ENCODE data around the gene TCIRG1.

The TCIRG1 gene

GRCh38 chr11:68018730-68019190 lies 20.1 kb upstream of the TCIRG1 start:
- FAIRE-seq (no peak), DNase-seq (ENCODE audit: insufficient read length, low spot score) (no peak)
- TF ChIP-seq POLR2A (IDR thresholded peaks at IDR 0.05; ENCODE audit: low read depth, low read length) = no peak

GRCh38 chr11:68019486-68019885 lies 19.3 kb upstream of the TCIRG1 start:
- no peak for TF ChIP-seq POLR2A (IDR thresholded peaks at IDR 0.05; ENCODE audit: low read depth, low read length)
- DNase-seq (ENCODE audit: insufficient read length, low spot score) = no peak
- FAIRE-seq = no peak

GRCh38 chr11:68020575-68020974 lies 18.2 kb upstream of the TCIRG1 start:
- DNase-seq (ENCODE audit: insufficient read length, low spot score) (peak; percentile 63), FAIRE-seq (no peak)
- TF ChIP-seq POLR2A (IDR thresholded peaks at IDR 0.05; ENCODE audit: low read depth, low read length) = no peak

GRCh38 chr11:68021167-68021787 lies 17.5 kb upstream of the TCIRG1 start:
- no peak for TF ChIP-seq POLR2A (IDR thresholded peaks at IDR 0.05; ENCODE audit: low read depth, low read length)
- FAIRE-seq (no peak), DNase-seq (ENCODE audit: insufficient read length, low spot score) (no peak)

- TF ChIP-seq POLR2A (IDR thresholded peaks at IDR 0.05; ENCODE audit: low read depth, low read length) = no peak
- FAIRE-seq (no peak), DNase-seq (ENCODE audit: insufficient read length, low spot score) (no peak)
These were observed 16.3 kb upstream of the TCIRG1 start for GRCh38 chr11:68022531-68022930.

- DNase-seq (ENCODE audit: insufficient read length, low spot score) (no peak), FAIRE-seq (no peak)
- TF ChIP-seq POLR2A (IDR thresholded peaks at IDR 0.05; ENCODE audit: low read depth, low read length) = no peak
These were observed 14.3 kb upstream of the TCIRG1 start for GRCh38 chr11:68024508-68024907.

GRCh38 chr11:68025047-68025446 lies 13.8 kb upstream of the TCIRG1 start:
- DNase-seq (ENCODE audit: insufficient read length, low spot score) (no peak), FAIRE-seq (no peak)
- TF ChIP-seq POLR2A (IDR thresholded peaks at IDR 0.05; ENCODE audit: low read depth, low read length) = no peak

GRCh38 chr11:68026391-68027105 lies 12.3 kb upstream of the TCIRG1 start:
- no peak for TF ChIP-seq POLR2A (IDR thresholded peaks at IDR 0.05; ENCODE audit: low read depth, low read length)
- DNase-seq (ENCODE audit: insufficient read length, low spot score) (no peak), FAIRE-seq (no peak)

- no peak for TF ChIP-seq POLR2A (IDR thresholded peaks at IDR 0.05; ENCODE audit: low read depth, low read length)
- no peak for FAIRE-seq
- no peak for DNase-seq (ENCODE audit: insufficient read length, low spot score)
These were observed 11.2 kb upstream of the TCIRG1 start for GRCh38 chr11:68027667-68028066.

GRCh38 chr11:68028802-68029545 lies 9.9 kb upstream of the TCIRG1 start:
- FAIRE-seq = no peak

GRCh38 chr11:68030318-68031143 lies 8.3 kb upstream of the TCIRG1 start, which contains the start of gene NDUFS8:
Gene NDUFS8 (plus strand): TSS chr11:68030681. CDS start chr11:68032152, 1,471 bp downstream.
- TF ChIP-seq POLR2A (IDR thresholded peaks at IDR 0.05; ENCODE audit: low read depth, low read length) = peak; percentile 53; the same call in 1 of the 2 replicates
- no peak for FAIRE-seq
- peak; percentile 94 for DNase-seq (ENCODE audit: insufficient read length, low spot score)

More at GRCh38 chr11:68028802-68029545, 9.9 kb upstream of the TCIRG1 start:
- no peak for DNase-seq (ENCODE audit: insufficient read length, low spot score)
- TF ChIP-seq POLR2A (IDR thresholded peaks at IDR 0.05; ENCODE audit: low read depth, low read length) = no peak

GRCh38 chr11:68031144-68031464 lies 7.7 kb upstream of the TCIRG1 start:
- no peak for DNase-seq (ENCODE audit: insufficient read length, low spot score)
- no peak for FAIRE-seq
- no peak for TF ChIP-seq POLR2A (IDR thresholded peaks at IDR 0.05; ENCODE audit: low read depth, low read length)

GRCh38 chr11:68032003-68032402 lies 6.8 kb upstream of the TCIRG1 start:
- FAIRE-seq (no peak), DNase-seq (ENCODE audit: insufficient read length, low spot score) (no peak)
- TF ChIP-seq POLR2A (IDR thresholded peaks at IDR 0.05; ENCODE audit: low read depth, low read length) = no peak

Measured in H54 (cell line).